CD4-positive, alpha-beta T cell treated with Interleukin-6 at 100 ng/mL for 8 hours (primary cell): ENCODE results near the gene CARNS1.

Source experiments
- DNase-seq: peaks from one replicate; pipeline ENCODE4 v3.0.0-alpha.2; 2020; ENCODE audit warnings: mixed read lengths, low spot score

CARNS1 gene

DNA sequence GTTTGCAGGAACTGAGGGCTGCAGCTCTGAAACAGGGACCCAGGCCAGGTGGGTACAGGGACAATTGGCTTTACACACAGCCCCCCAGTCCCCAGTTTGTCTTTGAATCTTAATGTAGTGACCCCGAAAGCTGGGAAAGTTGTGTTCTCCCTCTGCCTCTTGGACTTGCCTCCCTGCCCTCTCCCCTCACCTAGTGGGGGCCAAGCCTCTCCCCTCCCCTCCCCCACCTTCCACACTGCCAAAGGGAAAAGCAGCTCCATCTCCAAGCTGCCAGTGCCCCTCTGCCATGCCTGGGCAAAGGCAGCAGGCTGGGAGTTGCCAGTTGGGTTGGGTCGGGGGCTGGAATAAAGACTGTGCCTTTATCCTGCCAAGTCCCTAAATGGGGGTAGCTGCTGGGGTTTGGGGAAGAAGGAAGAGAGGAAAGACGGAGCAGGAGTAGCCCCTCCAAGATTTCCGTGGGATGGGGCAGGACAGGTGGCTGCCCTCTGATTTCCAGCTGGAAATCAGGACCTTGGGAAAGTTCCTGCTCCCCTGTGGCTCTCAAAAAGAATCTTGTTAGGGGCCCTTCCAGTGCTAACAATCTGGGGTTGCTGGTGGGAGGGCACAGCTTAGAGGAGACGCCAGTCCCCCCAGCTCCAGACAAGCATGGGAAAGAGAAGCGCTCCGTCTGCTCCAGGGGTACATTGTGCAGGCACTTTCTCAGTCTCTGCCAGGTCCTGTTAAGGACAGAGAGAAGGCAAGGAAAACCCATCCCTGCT is 39.2 kb upstream of the CARNS1 start:
- no peak for DNase-seq

GRCh38 chr11:67376873-67377808 is 38.3 kb upstream of the CARNS1 start:
- DNase-seq = no peak

- DNase-seq = no peak
Measured at GRCh38 chr11:67378544-67378943, 36.9 kb upstream of the CARNS1 start.

GRCh38 chr11:67379061-67380058 is 36.1 kb upstream of the CARNS1 start:
- no peak for DNase-seq

GRCh38 chr11:67381244-67381972 is 34.1 kb upstream of the CARNS1 start:
- DNase-seq = no peak

- peak; percentile 84 for DNase-seq
Measured at GRCh38 chr11:67382276-67383136, 33.0 kb upstream of the CARNS1 start.

DNA sequence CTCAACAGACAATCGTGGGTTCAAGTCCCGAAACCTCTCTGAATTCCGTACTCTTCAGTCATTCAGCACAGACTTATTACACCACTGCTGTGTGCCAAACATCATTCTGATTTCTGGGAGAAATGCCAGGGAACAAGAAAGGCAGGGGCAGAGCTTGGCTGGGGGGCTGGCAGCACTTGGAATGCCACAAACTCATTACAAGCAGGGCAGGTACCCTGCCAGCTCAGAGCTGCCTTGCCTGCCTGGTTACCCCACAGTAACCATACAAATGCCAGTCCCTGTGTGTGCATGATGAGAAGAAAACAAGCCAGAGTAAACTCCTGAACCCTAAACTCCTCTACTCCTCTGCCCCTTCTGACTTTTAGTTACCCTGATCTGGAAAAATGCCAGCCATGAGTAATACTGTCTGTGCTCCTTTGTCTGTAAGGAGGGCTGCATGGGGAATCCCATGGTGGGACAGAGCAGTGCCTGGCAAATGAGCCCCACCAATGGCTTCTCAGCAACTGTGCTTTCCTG is 30.6 kb upstream of the CARNS1 start:
- no peak for DNase-seq

DNA sequence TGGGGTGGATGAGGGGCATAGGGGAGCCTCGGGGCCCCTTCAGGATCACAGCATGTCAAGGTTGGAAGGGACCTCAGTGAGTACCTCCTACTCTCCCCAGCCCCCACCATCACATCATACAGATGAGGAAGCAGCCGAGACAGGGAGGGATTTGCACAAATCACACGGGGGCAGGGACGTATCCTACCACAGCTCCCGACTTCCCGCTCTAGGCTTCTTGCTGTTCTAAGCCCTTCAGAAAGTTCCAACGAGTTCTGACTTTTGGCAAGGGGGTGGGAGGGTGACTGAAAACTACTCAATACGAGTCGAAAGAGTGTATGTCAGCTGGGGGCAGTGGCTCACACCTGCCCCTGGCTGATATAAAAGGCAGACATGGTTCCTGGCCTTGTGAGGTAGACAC is 28.4 kb upstream of the CARNS1 start:
- DNase-seq = no peak

- no peak for DNase-seq
Measured at GRCh38 chr11:67387518-67387917, 28.0 kb upstream of the CARNS1 start.

DNA sequence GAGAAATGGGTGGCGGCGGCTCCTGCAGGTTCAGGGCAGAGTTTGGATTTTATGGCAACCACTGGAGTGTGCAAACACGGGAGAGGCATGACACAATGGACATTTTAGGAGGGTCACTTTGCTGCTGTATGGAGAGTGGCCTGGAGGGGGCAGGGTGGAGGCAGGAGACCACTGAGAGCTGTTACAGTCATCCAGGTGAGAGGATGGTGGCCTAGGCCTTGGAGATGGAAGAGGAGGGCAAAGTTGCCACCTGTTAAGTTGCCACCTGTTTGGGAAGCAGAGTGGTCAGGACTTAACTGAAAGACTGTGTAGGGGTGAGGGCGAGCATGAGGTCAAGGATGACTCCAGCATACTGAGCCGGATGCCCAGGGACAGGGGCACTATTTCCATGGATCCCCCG is 26.0 kb upstream of the CARNS1 start:
- DNase-seq = peak; percentile 45

DNA sequence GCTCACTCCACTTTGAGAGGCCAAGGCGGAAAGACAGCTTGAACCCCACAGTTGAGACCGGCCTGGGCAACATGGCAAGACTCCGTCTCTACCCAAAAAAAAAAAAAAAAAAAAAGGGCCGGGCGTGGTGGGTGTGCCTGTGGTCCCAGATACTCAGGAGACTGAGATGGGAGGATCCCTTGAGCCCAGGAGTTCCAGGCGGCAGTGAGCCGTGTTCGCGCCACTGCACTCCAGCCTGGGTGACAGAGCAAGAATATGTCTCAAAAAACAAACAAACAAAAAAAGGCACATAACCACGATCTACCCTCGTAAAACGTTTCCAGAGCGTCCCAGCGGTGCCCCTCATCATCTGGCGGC is 24.6 kb upstream of the CARNS1 start:
- DNase-seq = no peak

DNA sequence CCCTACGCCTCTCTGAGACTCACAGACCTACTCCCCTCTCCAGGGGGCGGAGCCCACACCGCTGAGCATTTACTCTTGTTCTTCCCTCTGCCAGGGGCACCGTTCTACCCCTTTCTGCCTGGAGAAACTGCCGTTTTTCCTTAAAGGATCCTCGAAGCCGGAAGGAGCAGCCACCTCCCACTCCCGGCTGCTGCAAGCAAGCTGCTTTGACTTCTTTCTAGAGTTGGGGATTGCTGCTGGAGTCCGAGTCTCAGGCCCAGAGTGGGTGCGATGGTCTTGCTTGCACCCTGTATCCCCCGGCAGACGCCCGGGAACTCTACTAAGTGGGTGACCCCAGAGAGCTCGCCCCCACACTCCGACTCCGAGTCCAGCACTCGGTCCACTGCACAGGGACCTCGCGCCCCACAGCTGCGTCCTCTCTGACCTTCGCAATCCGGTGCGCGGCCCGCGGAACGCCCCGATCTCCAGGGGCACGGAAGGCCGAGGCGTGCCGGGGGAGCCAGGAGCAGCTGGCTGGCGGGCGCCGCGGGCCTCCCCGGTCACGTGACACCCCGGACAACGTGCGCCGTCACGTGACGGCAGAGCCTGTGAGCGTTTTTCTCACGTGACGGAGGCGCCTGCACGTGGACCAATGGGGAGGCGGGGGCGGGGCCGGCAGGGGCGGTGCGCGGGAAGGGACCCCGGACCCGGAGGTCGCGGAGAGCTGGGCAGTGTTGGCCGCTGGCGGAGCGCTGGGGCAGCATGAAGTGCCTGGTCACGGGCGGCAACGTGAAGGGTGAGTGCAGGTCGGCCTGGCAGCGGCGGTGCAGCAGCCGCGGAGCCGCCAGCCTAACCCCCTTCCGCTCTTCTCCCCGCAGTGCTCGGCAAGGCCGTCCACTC is 23.9 kb upstream of the CARNS1 start, which contains the start of gene RAD9A:
RAD9A (plus strand) TSS at position 683 of the 879 bp plus-strand sequence; CDS start at position 742, 59 bp downstream.
- peak; percentile 91 for DNase-seq

DNA sequence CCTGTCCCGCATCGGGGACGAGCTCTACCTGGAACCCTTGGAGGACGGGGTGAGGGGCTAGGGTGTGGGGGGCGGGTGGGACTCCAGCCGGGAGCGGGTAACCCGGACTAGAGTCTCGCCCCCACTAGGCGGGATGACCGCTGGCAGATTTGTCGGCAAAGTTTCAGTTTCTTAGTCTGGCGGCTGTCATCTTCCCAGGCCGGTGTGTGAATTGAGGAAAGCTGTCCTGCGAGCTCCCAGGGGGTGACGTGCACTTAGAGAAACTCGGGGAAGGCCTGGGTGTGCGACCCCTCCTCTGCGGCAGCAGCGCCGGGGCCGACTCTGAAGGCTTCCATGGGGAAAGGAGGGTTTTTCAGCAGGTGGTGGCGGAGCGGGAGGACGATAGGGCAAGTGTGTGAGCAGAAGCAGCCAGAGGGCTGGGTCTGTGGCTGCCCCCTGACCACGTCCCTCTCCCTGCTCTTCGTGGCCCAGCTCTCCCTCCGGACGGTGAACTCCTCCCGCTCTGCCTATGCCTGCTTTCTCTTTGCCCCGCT is 23.2 kb upstream of the CARNS1 start:
- DNase-seq = no peak

- DNase-seq = no peak
Measured at GRCh38 chr11:67393437-67393836, 22.0 kb upstream of the CARNS1 start.

GRCh38 chr11:67393990-67394389 is 21.5 kb upstream of the CARNS1 start:
- no peak for DNase-seq

GRCh38 chr11:67395555-67396258 is 19.8 kb upstream of the CARNS1 start:
- no peak for DNase-seq

DNA sequence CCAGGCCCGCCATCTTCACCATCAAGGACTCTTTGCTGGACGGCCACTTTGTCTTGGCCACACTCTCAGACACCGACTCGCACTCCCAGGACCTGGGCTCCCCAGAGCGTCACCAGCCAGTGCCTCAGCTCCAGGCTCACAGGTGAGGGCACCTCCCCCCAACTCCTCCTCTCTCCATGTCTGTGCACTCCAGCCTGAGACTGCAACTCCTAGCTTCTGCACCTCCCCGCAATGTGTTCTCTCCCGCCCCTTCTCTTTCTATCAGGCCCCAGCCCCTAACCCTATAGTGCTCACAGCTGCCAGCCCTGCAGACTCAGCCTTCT is 19.3 kb upstream of the CARNS1 start:
- no peak for DNase-seq
